ENCODE data around the gene TOLLIP.

DNA sequence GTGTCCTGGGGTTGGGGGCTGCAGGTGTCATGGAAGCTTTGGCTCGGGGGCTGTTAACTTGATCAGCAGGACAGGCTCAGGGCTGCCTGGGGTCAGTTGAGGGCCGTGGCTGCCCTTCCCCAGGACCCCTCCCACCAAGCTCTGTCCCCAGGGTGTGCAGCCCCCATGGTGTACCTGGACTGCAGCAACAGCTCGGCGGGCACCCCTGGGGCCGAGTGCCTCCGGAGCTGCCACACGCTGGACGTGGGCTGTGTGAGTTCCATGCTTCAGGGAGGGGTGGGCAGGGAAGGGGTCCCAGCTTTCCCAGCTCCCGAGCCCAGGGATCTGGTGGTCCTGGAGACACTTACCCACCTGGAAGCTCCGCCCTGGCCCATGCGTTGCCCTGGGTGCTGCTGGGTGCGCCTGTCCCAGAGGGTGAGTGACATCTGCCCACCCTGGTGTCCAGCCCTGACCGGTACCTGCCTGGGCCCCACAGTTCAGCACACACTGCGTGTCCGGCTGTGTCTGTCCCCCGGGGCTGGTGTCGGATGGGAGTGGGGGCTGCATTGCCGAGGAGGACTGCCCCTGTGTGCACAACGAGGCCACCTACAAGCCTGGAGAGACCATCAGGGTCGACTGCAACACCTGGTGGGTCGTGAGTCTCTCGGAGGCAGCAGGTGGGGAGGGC, 75.2 kb downstream of the TOLLIP start:
- TF ChIP-seq SNAI2 (CRISPR knock-in tag; IDR thresholded peaks at IDR 0.05) (no peak), ARNTL (CRISPR knock-in tag; IDR thresholded peaks at IDR 0.05; ENCODE audit: borderline replicate concordance, low read depth) (no peak)
